RWPE2 (cell line): Measurements from ENCODE around the gene FCRLA.

ENCODE experiments used
- ATAC-seq: fragments of 200-7000 bp; cut with Tn5 transposase; 3 replicates; pipeline ENCODE4 v1.9.1; 2021; ENCODE audit warnings: low read depth
- DNase-seq: peaks from one replicate; pipeline ENCODE4 v3.0.0-alpha.2; 2020; ENCODE audit warnings: low spot score
- H3K27ac ChIP-seq: fragments of 450-650 bp; 2 replicates; pipeline ENCODE4 v1.5.1; 2017; ENCODE audit warnings: mild to moderate bottlenecking; ENCODE audit not compliant: poor library complexity, severe bottlenecking
- H3K27me3 ChIP-seq: fragments of 250-450 bp; sonication (Bioruptor Pico); 2 replicates; pipeline ENCODE4 v1.5.1; 2021; ENCODE audit warnings: mild to moderate bottlenecking, moderate library complexity; ENCODE audit not compliant: insufficient read depth, poor library complexity, severe bottlenecking
- H3K36me3 ChIP-seq: fragments of 250-450 bp; sonication (Bioruptor Pico); 2 replicates; pipeline ENCODE4 v1.5.1; 2020; ENCODE audit warnings: low read depth, mild to moderate bottlenecking, moderate library complexity
- H3K4me1 ChIP-seq: fragments of 250-450 bp; sonication (Bioruptor Pico); 2 replicates; pipeline ENCODE4 v1.5.1; 2021; ENCODE audit warnings: mild to moderate bottlenecking, moderate library complexity; ENCODE audit not compliant: insufficient read depth, poor library complexity, severe bottlenecking
- H3K4me3 ChIP-seq: fragments of 250-450 bp; sonication (Bioruptor Pico); 2 replicates; pipeline ENCODE4 v1.5.1; 2021; ENCODE audit warnings: mild to moderate bottlenecking, moderate library complexity; ENCODE audit not compliant: severe bottlenecking
- H3K9me3 ChIP-seq: fragments of 250-450 bp; sonication (Bioruptor Pico); 2 replicates; pipeline ENCODE4 v1.5.1; 2021; ENCODE audit warnings: mild to moderate bottlenecking, moderate library complexity; ENCODE audit not compliant: severe bottlenecking
- CTCF ChIP-seq: fragments of 450-650 bp; IDR thresholded peaks from one replicate; pipeline ENCODE4 v1.5.1; 2017; ENCODE audit warnings: mild to moderate bottlenecking, moderate library complexity; ENCODE audit not compliant: poor library complexity, severe bottlenecking

The FCRLA gene

GRCh38 chr1:161719325-161719611 is 12.2 kb downstream of the FCRLA start:
- Histone ChIP-seq H3K4me3 (no peak overlapping the region), H3K27ac (no peak overlapping the region), H3K4me1 (peaks cover 10% of the 10 kb centered on the region), H3K27me3 (no peaks in the 10 kb centered on the region), H3K36me3 (no peaks in the 10 kb centered on the region), H3K9me3 (no peaks in the 10 kb centered on the region)
- DNase-seq (no peak), ATAC-seq (no peak)
- no peak for TF ChIP-seq CTCF

GRCh38 chr1:161720422-161720821 is 13.4 kb downstream of the FCRLA start:
- no peak for ATAC-seq
- no peak for TF ChIP-seq CTCF
- peaks cover 10% of the 10 kb centered on the region for H3K4me1 ChIP-seq
- H3K27me3 ChIP-seq: no peaks in the 10 kb centered on the region
- no peaks in the 10 kb centered on the region for H3K9me3 ChIP-seq
- no peaks in the 10 kb centered on the region for H3K36me3 ChIP-seq
- DNase-seq: no peak
- no peak overlapping the region for H3K4me3 ChIP-seq
- no peak overlapping the region for H3K27ac ChIP-seq

- peaks cover 13% of the 10 kb centered on the region for H3K4me1 ChIP-seq
Observed at GRCh38 chr1:161720956-161721737, 14.1 kb downstream of the FCRLA start, which contains the start of gene FCRLB. Gene FCRLB, plus strand, starts transcription at chr1:161721544. Its CDS starts 1,129 bp downstream, at chr1:161722673.

GRCh38 chr1:161721738-161722343 is 14.8 kb downstream of the FCRLA start:
- no peak for DNase-seq
- Histone ChIP-seq H3K4me3 (no peak overlapping the region), H3K27ac (peak overlapping the region; percentile 49), H3K4me1 (peaks cover 13% of the 10 kb centered on the region), H3K9me3 (no peaks in the 10 kb centered on the region), H3K36me3 (no peaks in the 10 kb centered on the region), H3K27me3 (no peaks in the 10 kb centered on the region)
- TF ChIP-seq CTCF: no peak
- ATAC-seq: peak; percentile 52; the same call in 2 of the 3 replicates

More at GRCh38 chr1:161720956-161721737, 14.1 kb downstream of the FCRLA start, which contains the start of gene FCRLB:
- Histone ChIP-seq H3K4me3 (no peak within 1 kb of the TSS), H3K27me3 (no peaks in the 10 kb centered on the region), H3K36me3 (no peaks in the 10 kb centered on the region), H3K9me3 (no peaks in the 10 kb centered on the region), H3K27ac (peak within 1 kb of the TSS; percentile 49)
- no peak for DNase-seq
- no peak for ATAC-seq
- no peak for TF ChIP-seq CTCF

GRCh38 chr1:161722406-161722805 is 15.4 kb downstream of the FCRLA start:
- Histone ChIP-seq H3K27me3 (no peaks in the 10 kb centered on the region), H3K36me3 (no peaks in the 10 kb centered on the region), H3K4me1 (peaks cover 13% of the 10 kb centered on the region), H3K4me3 (no peak overlapping the region), H3K27ac (peak overlapping the region; percentile 49), H3K9me3 (no peaks in the 10 kb centered on the region)
- no peak for DNase-seq
- no peak for TF ChIP-seq CTCF
- ATAC-seq: no peak
